GM23338 (cell line): ENCODE measurements around the gene CDC42BPA. TPM values are rescaled to one million over a fixed set of nuclear protein-coding genes. Genes with fewer than 3 reads are reported as not detected.

Experiments
- ATAC-seq: fragments of 200-7000 bp; cut with Tn5 transposase; 3 replicates; pipeline ENCODE4 v1.9.1; 2020
- DNase-seq: peaks from one replicate; pipeline ENCODE4 v3.0.0-alpha.2; 2015; ENCODE audit warnings: low spot score
- H2AFZ ChIP-seq: fragments of 200-600 bp; sonication (generic); 2 replicates; pipeline ENCODE4 v1.8.0; 2016; ENCODE audit warnings: antibody characterized with exemption, mild to moderate bottlenecking, moderate library complexity
- H3F3A ChIP-seq: fragments of 200-600 bp; sonication (generic); replicated peaks from 2 replicates; pipeline ENCODE4 v1.8.0; 2017; ENCODE audit warnings: antibody characterized with exemption, mixed run types, low read depth
- H3K27ac ChIP-seq: fragments of 200-600 bp; sonication (generic); 2 replicates; pipeline ENCODE4 v1.6.1; 2016; ENCODE audit warnings: low read depth
- H3K27me3 ChIP-seq: fragments of 200-600 bp; sonication (generic); 2 replicates; pipeline ENCODE4 v1.8.0; 2016; ENCODE audit warnings: mild to moderate bottlenecking, mixed run types, moderate library complexity; ENCODE audit not compliant: insufficient read depth
- H3K36me3 ChIP-seq: fragments of 200-600 bp; sonication (generic); 2 replicates; pipeline ENCODE4 v1.8.0; 2016; ENCODE audit warnings: mild to moderate bottlenecking; ENCODE audit not compliant: insufficient read depth
- H3K4me1 ChIP-seq: fragments of 200-600 bp; sonication (generic); 2 replicates; pipeline ENCODE4 v1.8.0; 2016; ENCODE audit warnings: mild to moderate bottlenecking, moderate library complexity; ENCODE audit not compliant: insufficient read depth
- H3K4me2 ChIP-seq: fragments of 200-600 bp; sonication (generic); 2 replicates; pipeline ENCODE4 v1.7.1; 2017; ENCODE audit warnings: mixed run types
- H3K4me3 ChIP-seq: fragments of 200-600 bp; sonication (generic); 2 replicates; pipeline ENCODE4 v1.6.1; 2016; ENCODE audit warnings: mixed run types
- H3K79me2 ChIP-seq: fragments of 200-600 bp; sonication (generic); replicated peaks from 2 replicates; pipeline ENCODE4 v1.8.0; 2017; ENCODE audit warnings: mild to moderate bottlenecking; ENCODE audit not compliant: insufficient read depth
- H3K9me2 ChIP-seq: fragments of 200-600 bp; sonication (generic); 2 replicates; pipeline ENCODE4 v1.8.0; 2017; ENCODE audit not compliant: insufficient read depth
- H4K20me1 ChIP-seq: fragments of 200-600 bp; sonication (generic); replicated peaks from 2 replicates; pipeline ENCODE4 v1.8.0; 2017; ENCODE audit warnings: mild to moderate bottlenecking; ENCODE audit not compliant: insufficient read depth
- H3K27ac Mint-ChIP-seq: 2 replicates; pipeline ENCODE4 v1.8.0; 2020; ENCODE audit warnings: inconsistent platforms, mild to moderate bottlenecking, moderate library complexity, mixed read lengths
- H3K27me3 Mint-ChIP-seq: 3 replicates; pipeline ENCODE4 v1.8.0; 2022; ENCODE audit warnings: low read depth, mild to moderate bottlenecking, moderate library complexity, mixed read lengths, inconsistent platforms; ENCODE audit not compliant: insufficient read depth, poor library complexity
- H3K36me3 Mint-ChIP-seq: 3 replicates; pipeline ENCODE4 v1.8.0; 2021; ENCODE audit warnings: low read depth, mild to moderate bottlenecking, inconsistent platforms, moderate library complexity, mixed read lengths
- H3K4me1 Mint-ChIP-seq: 3 replicates; pipeline ENCODE4 v1.8.0; 2020; ENCODE audit warnings: mild to moderate bottlenecking, inconsistent platforms, mixed read lengths
- H3K4me3 Mint-ChIP-seq: 3 replicates; pipeline ENCODE4 v1.8.0; 2021; ENCODE audit warnings: moderate library complexity, mild to moderate bottlenecking, inconsistent platforms, mixed read lengths
- H3K9me3 Mint-ChIP-seq: 3 replicates; pipeline ENCODE4 v1.8.0; 2020; ENCODE audit warnings: moderate library complexity, mild to moderate bottlenecking, inconsistent platforms, mixed read lengths
- CREB1 ChIP-seq: fragments of 250-450 bp; sonication (Bioruptor Pico); IDR thresholded peaks from 2 replicates; pipeline ENCODE4 v1.5.0; 2020; ENCODE audit warnings: low read depth, mild to moderate bottlenecking, moderate library complexity
- EZH2 ChIP-seq: fragments of 200-600 bp; sonication (generic); IDR thresholded peaks from one replicate; pipeline ENCODE4 v1.8.0; 2017; ENCODE audit warnings: antibody characterized with exemption, mild to moderate bottlenecking, low read depth; ENCODE audit not compliant: unreplicated experiment
- EZH2phosphoT487 ChIP-seq: fragments of 200-600 bp; sonication (generic); IDR thresholded peaks from one replicate; pipeline ENCODE4 v1.8.1; 2018; ENCODE audit warnings: antibody characterized with exemption; ENCODE audit not compliant: unreplicated experiment
- JUNB ChIP-seq: IDR thresholded peaks from one replicate; pipeline ENCODE4 v1.6.1; 2016; ENCODE audit warnings: antibody characterized with exemption; ENCODE audit not compliant: unreplicated experiment
- NANOG ChIP-seq: IDR thresholded peaks from 2 replicates; pipeline ENCODE4 v1.6.1; 2016; ENCODE audit warnings: antibody characterized with exemption, borderline replicate concordance
- POLR2AphosphoS5 ChIP-seq: IDR thresholded peaks from 2 replicates; pipeline ENCODE4 v1.6.1; 2016; ENCODE audit warnings: antibody characterized with exemption, low read depth
- STAT1 ChIP-seq: IDR thresholded peaks from one replicate; pipeline ENCODE4 v1.6.1; 2016; ENCODE audit warnings: antibody characterized with exemption; ENCODE audit not compliant: unreplicated experiment
- ZNF114 ChIP-seq: fragments of 250-450 bp; sonication (Bioruptor Pico); IDR thresholded peaks from 2 replicates; pipeline ENCODE4 v1.5.0; 2020; ENCODE audit warnings: mild to moderate bottlenecking, moderate library complexity
- ZNF331 ChIP-seq: fragments of 250-450 bp; sonication (Bioruptor Pico); IDR thresholded peaks from 2 replicates; pipeline ENCODE4 v1.5.0; 2020; ENCODE audit warnings: low read depth, mild to moderate bottlenecking, moderate library complexity
- polyA plus RNA-seq: library from polyadenylated mRNA; unstranded; fragments of >200 nt; fragmentation: Nextera tagmentation; extraction: Ambion mirVana; gene quantifications from 2 replicates; pipeline ENCODE4 v1.2.1, GENCODE V29; 2016
- total RNA-seq: library from RNA; depleted of rRNA; stranded (reverse); fragments of >200 nt; shearing (Covaris generic); gene quantifications from 2 replicates; pipeline ENCODE4 v1.2.3, GENCODE V29; 2014
- TF ChIP-seq, protein P1 (sequence below), 2 experiments: fragments of 200-600 bp in 1 of 2; sonication (generic) in 1 of 2; conservative IDR thresholded peaks; 2 replicates each; pipeline versions ENCODE4 v1.5.1 to v1.6.1; 2016 to 2017; ENCODE audit warnings: antibody characterized with exemption in 2 of 2, low read depth in 2 of 2, mild to moderate bottlenecking in 2 of 2, moderate library complexity in 1 of 2
- TF ChIP-seq, protein P2 (sequence below): IDR thresholded peaks from one replicate; pipeline ENCODE4 v1.6.1; 2018; ENCODE audit warnings: antibody characterized with exemption; ENCODE audit not compliant: unreplicated experiment
- TF ChIP-seq, protein P3 (sequence below): IDR thresholded peaks from 2 replicates; pipeline ENCODE4 v1.6.1; 2016; ENCODE audit warnings: antibody characterized with exemption
- TF ChIP-seq, protein P4 (sequence below): fragments of 250-450 bp; sonication (Bioruptor Pico); IDR thresholded peaks from 2 replicates; pipeline ENCODE4 v1.5.0; 2020; ENCODE audit warnings: mild to moderate bottlenecking, moderate library complexity

Gene CDC42BPA
- total and polyA plus RNA-seq, 2 experiments from 2014 or later = 17.7 to 40.1 TPM

DNA sequence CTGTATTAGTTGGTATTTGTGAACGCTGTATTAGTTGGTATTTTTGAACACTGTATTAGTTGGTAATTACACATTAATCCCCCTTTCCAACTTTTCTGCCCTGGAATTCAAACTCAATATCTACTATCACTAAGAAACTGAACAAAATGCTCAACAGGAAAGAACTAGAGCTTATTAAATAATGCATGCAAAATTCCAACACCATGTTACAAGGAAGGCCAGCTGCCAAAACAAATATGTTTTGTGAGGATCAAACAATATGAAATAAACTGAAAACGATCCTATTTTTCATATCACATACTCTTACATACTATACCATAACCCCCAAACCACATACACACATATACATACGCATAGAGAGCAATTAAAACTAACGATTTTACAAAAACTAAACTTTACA is 104.9 kb downstream of the CDC42BPA start:
- peaks cover 21% of the 10 kb centered on the region for H3K36me3 Mint-ChIP-seq
- H3K27me3 Mint-ChIP-seq = peaks cover 2% of the 10 kb centered on the region
- ATAC-seq = no peak
- no peak for DNase-seq
- no peaks in the 10 kb centered on the region for H3F3A ChIP-seq
- H3K27me3 ChIP-seq = no peaks in the 10 kb centered on the region
- H3K9me2 ChIP-seq = no peaks in the 10 kb centered on the region
- H3K4me1 Mint-ChIP-seq = peaks cover 2% of the 10 kb centered on the region; the same call in 1 of the 3 replicates
- no peaks in the 10 kb centered on the region for H3K36me3 ChIP-seq
- no peaks in the 10 kb centered on the region for H3K4me1 ChIP-seq
- peaks cover 8% of the 10 kb centered on the region for H3K79me2 ChIP-seq
- TF ChIP-seq, protein P1, sequence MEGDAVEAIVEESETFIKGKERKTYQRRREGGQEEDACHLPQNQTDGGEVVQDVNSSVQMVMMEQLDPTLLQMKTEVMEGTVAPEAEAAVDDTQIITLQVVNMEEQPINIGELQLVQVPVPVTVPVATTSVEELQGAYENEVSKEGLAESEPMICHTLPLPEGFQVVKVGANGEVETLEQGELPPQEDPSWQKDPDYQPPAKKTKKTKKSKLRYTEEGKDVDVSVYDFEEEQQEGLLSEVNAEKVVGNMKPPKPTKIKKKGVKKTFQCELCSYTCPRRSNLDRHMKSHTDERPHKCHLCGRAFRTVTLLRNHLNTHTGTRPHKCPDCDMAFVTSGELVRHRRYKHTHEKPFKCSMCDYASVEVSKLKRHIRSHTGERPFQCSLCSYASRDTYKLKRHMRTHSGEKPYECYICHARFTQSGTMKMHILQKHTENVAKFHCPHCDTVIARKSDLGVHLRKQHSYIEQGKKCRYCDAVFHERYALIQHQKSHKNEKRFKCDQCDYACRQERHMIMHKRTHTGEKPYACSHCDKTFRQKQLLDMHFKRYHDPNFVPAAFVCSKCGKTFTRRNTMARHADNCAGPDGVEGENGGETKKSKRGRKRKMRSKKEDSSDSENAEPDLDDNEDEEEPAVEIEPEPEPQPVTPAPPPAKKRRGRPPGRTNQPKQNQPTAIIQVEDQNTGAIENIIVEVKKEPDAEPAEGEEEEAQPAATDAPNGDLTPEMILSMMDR (conservative IDR thresholded peaks at IDR 0.05; ENCODE audit: low read depth in 2 of 2) = no peak
- no peak for TF ChIP-seq NANOG
- TF ChIP-seq, protein P2, sequence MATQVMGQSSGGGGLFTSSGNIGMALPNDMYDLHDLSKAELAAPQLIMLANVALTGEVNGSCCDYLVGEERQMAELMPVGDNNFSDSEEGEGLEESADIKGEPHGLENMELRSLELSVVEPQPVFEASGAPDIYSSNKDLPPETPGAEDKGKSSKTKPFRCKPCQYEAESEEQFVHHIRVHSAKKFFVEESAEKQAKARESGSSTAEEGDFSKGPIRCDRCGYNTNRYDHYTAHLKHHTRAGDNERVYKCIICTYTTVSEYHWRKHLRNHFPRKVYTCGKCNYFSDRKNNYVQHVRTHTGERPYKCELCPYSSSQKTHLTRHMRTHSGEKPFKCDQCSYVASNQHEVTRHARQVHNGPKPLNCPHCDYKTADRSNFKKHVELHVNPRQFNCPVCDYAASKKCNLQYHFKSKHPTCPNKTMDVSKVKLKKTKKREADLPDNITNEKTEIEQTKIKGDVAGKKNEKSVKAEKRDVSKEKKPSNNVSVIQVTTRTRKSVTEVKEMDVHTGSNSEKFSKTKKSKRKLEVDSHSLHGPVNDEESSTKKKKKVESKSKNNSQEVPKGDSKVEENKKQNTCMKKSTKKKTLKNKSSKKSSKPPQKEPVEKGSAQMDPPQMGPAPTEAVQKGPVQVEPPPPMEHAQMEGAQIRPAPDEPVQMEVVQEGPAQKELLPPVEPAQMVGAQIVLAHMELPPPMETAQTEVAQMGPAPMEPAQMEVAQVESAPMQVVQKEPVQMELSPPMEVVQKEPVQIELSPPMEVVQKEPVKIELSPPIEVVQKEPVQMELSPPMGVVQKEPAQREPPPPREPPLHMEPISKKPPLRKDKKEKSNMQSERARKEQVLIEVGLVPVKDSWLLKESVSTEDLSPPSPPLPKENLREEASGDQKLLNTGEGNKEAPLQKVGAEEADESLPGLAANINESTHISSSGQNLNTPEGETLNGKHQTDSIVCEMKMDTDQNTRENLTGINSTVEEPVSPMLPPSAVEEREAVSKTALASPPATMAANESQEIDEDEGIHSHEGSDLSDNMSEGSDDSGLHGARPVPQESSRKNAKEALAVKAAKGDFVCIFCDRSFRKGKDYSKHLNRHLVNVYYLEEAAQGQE = no peak
- no peak for TF ChIP-seq EZH2phosphoT487
- no peak for TF ChIP-seq EZH2
- no peak for TF ChIP-seq STAT1
- no peak for TF ChIP-seq CREB1 (CRISPR knock-in tag)
- TF ChIP-seq, protein P3, sequence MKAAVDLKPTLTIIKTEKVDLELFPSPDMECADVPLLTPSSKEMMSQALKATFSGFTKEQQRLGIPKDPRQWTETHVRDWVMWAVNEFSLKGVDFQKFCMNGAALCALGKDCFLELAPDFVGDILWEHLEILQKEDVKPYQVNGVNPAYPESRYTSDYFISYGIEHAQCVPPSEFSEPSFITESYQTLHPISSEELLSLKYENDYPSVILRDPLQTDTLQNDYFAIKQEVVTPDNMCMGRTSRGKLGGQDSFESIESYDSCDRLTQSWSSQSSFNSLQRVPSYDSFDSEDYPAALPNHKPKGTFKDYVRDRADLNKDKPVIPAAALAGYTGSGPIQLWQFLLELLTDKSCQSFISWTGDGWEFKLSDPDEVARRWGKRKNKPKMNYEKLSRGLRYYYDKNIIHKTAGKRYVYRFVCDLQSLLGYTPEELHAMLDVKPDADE = no peak
- TF ChIP-seq ZNF114 (CRISPR knock-in tag) = no peak
- TF ChIP-seq JUNB = no peak
- TF ChIP-seq, protein P4, sequence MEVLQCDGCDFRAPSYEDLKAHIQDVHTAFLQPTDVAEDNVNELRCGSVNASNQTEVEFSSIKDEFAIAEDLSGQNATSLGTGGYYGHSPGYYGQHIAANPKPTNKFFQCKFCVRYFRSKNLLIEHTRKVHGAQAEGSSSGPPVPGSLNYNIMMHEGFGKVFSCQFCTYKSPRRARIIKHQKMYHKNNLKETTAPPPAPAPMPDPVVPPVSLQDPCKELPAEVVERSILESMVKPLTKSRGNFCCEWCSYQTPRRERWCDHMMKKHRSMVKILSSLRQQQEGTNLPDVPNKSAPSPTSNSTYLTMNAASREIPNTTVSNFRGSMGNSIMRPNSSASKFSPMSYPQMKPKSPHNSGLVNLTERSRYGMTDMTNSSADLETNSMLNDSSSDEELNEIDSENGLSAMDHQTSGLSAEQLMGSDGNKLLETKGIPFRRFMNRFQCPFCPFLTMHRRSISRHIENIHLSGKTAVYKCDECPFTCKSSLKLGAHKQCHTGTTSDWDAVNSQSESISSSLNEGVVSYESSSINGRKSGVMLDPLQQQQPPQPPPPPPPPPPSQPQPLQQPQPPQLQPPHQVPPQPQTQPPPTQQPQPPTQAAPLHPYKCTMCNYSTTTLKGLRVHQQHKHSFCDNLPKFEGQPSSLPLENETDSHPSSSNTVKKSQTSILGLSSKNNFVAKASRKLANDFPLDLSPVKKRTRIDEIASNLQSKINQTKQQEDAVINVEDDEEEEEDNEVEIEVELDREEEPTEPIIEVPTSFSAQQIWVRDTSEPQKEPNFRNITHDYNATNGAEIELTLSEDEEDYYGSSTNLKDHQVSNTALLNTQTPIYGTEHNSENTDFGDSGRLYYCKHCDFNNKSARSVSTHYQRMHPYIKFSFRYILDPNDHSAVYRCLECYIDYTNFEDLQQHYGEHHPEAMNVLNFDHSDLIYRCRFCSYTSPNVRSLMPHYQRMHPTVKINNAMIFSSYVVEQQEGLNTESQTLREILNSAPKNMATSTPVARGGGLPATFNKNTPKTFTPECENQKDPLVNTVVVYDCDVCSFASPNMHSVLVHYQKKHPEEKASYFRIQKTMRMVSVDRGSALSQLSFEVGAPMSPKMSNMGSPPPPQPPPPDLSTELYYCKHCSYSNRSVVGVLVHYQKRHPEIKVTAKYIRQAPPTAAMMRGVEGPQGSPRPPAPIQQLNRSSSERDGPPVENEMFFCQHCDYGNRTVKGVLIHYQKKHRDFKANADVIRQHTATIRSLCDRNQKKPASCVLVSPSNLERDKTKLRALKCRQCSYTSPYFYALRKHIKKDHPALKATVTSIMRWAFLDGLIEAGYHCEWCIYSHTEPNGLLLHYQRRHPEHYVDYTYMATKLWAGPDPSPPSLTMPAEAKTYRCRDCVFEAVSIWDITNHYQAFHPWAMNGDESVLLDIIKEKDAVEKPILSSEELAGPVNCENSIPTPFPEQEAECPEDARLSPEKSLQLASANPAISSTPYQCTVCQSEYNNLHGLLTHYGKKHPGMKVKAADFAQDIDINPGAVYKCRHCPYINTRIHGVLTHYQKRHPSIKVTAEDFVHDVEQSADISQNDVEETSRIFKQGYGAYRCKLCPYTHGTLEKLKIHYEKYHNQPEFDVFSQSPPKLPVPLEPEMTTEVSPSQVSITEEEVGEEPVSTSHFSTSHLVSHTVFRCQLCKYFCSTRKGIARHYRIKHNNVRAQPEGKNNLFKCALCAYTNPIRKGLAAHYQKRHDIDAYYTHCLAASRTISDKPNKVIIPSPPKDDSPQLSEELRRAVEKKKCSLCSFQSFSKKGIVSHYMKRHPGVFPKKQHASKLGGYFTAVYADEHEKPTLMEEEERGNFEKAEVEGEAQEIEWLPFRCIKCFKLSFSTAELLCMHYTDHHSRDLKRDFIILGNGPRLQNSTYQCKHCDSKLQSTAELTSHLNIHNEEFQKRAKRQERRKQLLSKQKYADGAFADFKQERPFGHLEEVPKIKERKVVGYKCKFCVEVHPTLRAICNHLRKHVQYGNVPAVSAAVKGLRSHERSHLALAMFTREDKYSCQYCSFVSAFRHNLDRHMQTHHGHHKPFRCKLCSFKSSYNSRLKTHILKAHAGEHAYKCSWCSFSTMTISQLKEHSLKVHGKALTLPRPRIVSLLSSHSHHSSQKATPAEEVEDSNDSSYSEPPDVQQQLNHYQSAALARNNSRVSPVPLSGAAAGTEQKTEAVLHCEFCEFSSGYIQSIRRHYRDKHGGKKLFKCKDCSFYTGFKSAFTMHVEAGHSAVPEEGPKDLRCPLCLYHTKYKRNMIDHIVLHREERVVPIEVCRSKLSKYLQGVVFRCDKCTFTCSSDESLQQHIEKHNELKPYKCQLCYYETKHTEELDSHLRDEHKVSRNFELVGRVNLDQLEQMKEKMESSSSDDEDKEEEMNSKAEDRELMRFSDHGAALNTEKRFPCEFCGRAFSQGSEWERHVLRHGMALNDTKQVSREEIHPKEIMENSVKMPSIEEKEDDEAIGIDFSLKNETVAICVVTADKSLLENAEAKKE (CRISPR knock-in tag) = no peak
- TF ChIP-seq ZNF331 = no peak
- no peak for TF ChIP-seq POLR2AphosphoS5
- H3K9me3 Mint-ChIP-seq = no peaks in the 10 kb centered on the region
- 0 out of 2 replicates have a peak overlapping the region, but pooled peaks have one; percentile 13 for H3K27ac Mint-ChIP-seq
- no peak overlapping the region for H3K4me3 Mint-ChIP-seq
- H3K4me2 ChIP-seq = no peak overlapping the region
- H3K4me3 ChIP-seq = no peak overlapping the region
- no peak overlapping the region for H2AFZ ChIP-seq
- H3K27ac ChIP-seq = no peak overlapping the region
- no peaks in the 10 kb centered on the region for H4K20me1 ChIP-seq
